ENCODE measurements around the gene RALGAPA2.

The RALGAPA2 gene

GRCh38 chr20:20683020-20683419, 29.4 kb downstream of the RALGAPA2 start:
- no peak for DNase-seq

GRCh38 chr20:20680991-20681508, 31.4 kb downstream of the RALGAPA2 start:
- DNase-seq: peak; percentile 25 to 39 (median 27)

- no peak for DNase-seq
These were observed 33.1 kb downstream of the RALGAPA2 start for GRCh38 chr20:20679316-20679715.

GRCh38 chr20:20677186-20677585, 35.3 kb downstream of the RALGAPA2 start:
- DNase-seq: no peak

GRCh38 chr20:20668639-20669038, 43.8 kb downstream of the RALGAPA2 start:
- peak; percentile 52 to 69 (median 66) for DNase-seq

- DNase-seq: peak in 1 of 3 donors; percentile 15
These were observed 46.1 kb downstream of the RALGAPA2 start for GRCh38 chr20:20666359-20666758.

GRCh38 chr20:20665606-20666332, 46.7 kb downstream of the RALGAPA2 start:
- peak in 1 of 3 donors; percentile 8 for DNase-seq

GRCh38 chr20:20664795-20665589, 47.5 kb downstream of the RALGAPA2 start:
- peak; percentile 43 to 62 (median 50) for DNase-seq

- DNase-seq: no peak
These were observed 48.6 kb downstream of the RALGAPA2 start for GRCh38 chr20:20663841-20664240.

- no peak for DNase-seq
These were observed 53.5 kb downstream of the RALGAPA2 start for GRCh38 chr20:20658871-20659431.

- DNase-seq: no peak
These were observed 54.3 kb downstream of the RALGAPA2 start for GRCh38 chr20:20658123-20658522.

- no peak for DNase-seq
These were observed 55.4 kb downstream of the RALGAPA2 start for GRCh38 chr20:20657092-20657491.

GRCh38 chr20:20655883-20656282, 56.6 kb downstream of the RALGAPA2 start:
- no peak for DNase-seq

GRCh38 chr20:20649945-20650344, 62.5 kb downstream of the RALGAPA2 start:
- no peak for DNase-seq

GRCh38 chr20:20643927-20644326, 68.5 kb downstream of the RALGAPA2 start:
- no peak for DNase-seq

- DNase-seq: no peak
These were observed 70.7 kb downstream of the RALGAPA2 start for GRCh38 chr20:20641783-20642182.

GRCh38 chr20:20638878-20639277, 73.6 kb downstream of the RALGAPA2 start:
- DNase-seq: peak in 2 of 3 donors; percentile 7 to 10

- DNase-seq: no peak
These were observed 74.3 kb downstream of the RALGAPA2 start for GRCh38 chr20:20637998-20638725.

- DNase-seq: peak in 1 of 3 donors; percentile 3
These were observed 77.4 kb downstream of the RALGAPA2 start for GRCh38 chr20:20635006-20635405.

GRCh38 chr20:20632644-20633043, 79.8 kb downstream of the RALGAPA2 start:
- no peak for DNase-seq

GRCh38 chr20:20630551-20630950, 81.9 kb downstream of the RALGAPA2 start:
- no peak for DNase-seq

GRCh38 chr20:20629556-20630188, 82.8 kb downstream of the RALGAPA2 start:
- no peak for DNase-seq

All from suppressor macrophage treated with lipopolysaccharide for 1 hour (primary cell).